Memory B cell (primary cell): ENCODE data around the gene AFF4.

Source experiments
- ATAC-seq: fragments of 150-1000 bp; cut with Tn5 transposase; 2 replicates; pipeline ENCODE4 v1.10.0; 2021; ENCODE audit warnings: low read depth, mild to moderate bottlenecking, moderate library complexity
- DNase-seq, 2 donors: peaks; one replicate each; pipeline ENCODE4 v3.0.0; 2022; ENCODE audit warnings: low spot score in 2 of 2
- H3K27ac Mint-ChIP-seq: one replicate; pipeline ENCODE4 v1.8.0; 2022; ENCODE audit warnings: mild to moderate bottlenecking, moderate library complexity, mixed read lengths
- H3K27me3 Mint-ChIP-seq: one replicate; pipeline ENCODE4 v1.8.0; 2022; ENCODE audit warnings: mixed read lengths
- H3K36me3 Mint-ChIP-seq: one replicate; pipeline ENCODE4 v1.8.0; 2022; ENCODE audit warnings: mild to moderate bottlenecking, mixed read lengths
- H3K4me1 Mint-ChIP-seq: one replicate; pipeline ENCODE4 v1.8.0; 2022; ENCODE audit warnings: mixed read lengths
- H3K4me3 Mint-ChIP-seq: one replicate; pipeline ENCODE4 v1.8.0; 2022; ENCODE audit warnings: mild to moderate bottlenecking, moderate library complexity, mixed read lengths
- H3K9me3 Mint-ChIP-seq: one replicate; pipeline ENCODE4 v1.8.0; 2022; ENCODE audit warnings: mixed read lengths

Gene AFF4

DNA sequence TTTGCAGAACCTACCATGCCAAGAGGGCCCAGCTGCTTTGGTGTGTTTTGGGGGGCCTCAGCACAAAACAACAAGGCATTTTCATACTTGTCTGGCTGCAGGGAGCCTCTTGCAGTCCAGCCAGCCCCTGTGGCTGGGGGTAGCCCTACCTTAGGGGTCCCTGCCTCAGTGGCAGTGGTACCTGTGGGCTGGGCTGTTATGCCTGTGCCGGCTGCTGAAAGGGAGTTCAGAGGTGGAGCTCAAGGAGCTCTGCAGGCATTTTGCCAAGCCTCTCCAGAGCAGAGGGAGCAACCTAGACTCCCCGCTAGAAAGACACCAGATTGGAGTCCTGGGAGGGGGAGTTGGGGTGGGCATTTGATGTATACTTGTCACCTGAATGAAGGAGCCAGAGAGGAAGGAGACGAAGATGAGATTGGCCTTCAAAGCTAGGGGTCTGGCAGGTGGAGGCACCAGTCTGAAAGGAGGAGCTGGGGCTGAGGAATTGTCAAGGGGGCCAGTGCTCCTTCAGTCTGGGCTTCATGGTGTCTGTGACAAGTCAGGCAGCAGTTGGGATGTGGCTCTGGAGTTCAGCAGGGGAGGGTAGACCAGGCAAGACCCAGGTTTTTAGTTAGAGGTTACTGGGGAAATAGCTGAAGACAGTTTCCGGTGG is 134.5 kb downstream of the AFF4 start:
- H3K27ac Mint-ChIP-seq: no peak overlapping the region

DNA sequence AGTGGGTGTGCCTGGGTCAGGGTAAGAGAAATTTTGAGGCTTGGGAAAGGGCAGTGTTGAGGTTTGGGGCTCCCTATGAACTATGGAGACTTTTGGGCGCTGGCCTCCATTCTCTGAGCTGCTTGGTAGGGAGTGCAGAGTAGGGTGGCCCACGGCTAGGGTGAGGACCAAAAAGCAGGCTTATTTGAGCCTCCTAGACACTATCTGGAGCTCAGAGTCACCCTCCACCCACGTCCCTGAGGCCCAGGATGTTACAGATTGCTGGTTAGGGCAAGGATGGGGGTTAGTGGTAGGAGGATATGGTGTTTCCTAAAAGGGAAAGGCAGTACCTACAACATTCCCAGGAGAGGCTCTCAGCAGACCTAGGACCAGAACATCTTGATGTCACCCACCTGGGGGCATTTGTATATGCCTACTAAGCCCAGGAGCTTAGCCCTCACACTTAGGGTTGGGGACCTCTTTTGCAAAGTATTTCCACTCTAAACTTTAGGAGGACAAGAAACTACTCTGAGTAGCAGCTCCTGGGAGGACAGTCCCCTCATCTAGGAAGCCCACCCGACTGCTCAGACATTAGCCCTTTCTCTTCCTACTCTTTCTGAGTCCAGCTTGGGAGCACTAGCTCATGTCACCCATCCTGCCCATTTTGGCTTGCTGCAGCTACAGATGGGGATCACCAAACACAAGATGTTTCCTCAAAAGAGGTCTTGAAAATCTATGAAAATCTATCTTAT is 135.3 kb downstream of the AFF4 start:
- H3K4me3 Mint-ChIP-seq: no peak overlapping the region
- peaks cover 15% of the 10 kb centered on the region for H3K27me3 Mint-ChIP-seq
- no peak for ATAC-seq

More for the DNA sequence above, 134.5 kb downstream of the AFF4 start:
- no peaks in the 10 kb centered on the region for H3K9me3 Mint-ChIP-seq
- H3K27me3 Mint-ChIP-seq: peaks cover 13% of the 10 kb centered on the region
- ATAC-seq: no peak
- H3K36me3 Mint-ChIP-seq: no peaks in the 10 kb centered on the region
- peaks cover 9% of the 10 kb centered on the region for H3K4me1 Mint-ChIP-seq
- H3K4me3 Mint-ChIP-seq: peak overlapping the region; percentile 78
- no peak for DNase-seq

DNA sequence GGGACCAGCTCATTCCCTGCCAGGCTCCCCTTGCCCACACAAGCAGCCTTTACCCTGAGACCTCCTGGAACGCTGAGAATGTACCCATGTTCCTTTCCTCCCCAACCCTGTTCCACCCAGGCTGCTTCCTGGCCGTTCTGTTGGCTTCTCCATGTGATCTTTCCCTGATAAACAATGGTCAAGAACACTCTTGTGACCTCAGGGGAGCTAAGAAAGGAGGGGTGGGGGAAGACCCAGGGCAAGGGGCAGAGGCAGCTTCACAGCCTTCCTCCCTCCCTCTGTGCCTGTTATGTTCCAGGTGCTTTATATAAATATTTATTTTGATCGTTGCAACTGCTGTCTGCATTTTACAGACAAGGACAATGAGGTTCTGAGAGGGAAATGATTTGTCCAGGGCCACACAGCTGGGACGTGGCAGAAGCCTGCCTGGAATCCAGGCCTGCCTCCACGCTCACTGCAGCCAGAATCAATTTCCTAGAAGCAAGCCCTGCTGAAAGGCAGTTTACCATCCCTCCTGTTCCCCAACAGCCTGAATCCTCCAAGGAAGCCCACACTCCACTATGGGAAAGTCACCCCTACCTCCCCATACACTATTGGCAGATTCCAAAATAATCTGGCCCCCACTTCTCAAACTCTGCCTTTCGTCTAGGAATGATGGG is 136.9 kb downstream of the AFF4 start:
- Mint-ChIP-seq H3K27ac (no peak overlapping the region), H3K9me3 (no peaks in the 10 kb centered on the region), H3K27me3 (peaks cover 15% of the 10 kb centered on the region), H3K4me3 (peak overlapping the region; percentile 21), H3K36me3 (no peaks in the 10 kb centered on the region), H3K4me1 (peaks cover 15% of the 10 kb centered on the region)
- no peak for ATAC-seq
- DNase-seq: no peak

More for the DNA sequence above, 135.3 kb downstream of the AFF4 start:
- Mint-ChIP-seq H3K4me1 (peaks cover 14% of the 10 kb centered on the region), H3K9me3 (no peaks in the 10 kb centered on the region), H3K36me3 (no peaks in the 10 kb centered on the region), H3K27ac (no peak overlapping the region)
- DNase-seq: no peak

- H3K4me1 Mint-ChIP-seq: peaks cover 13% of the 10 kb centered on the region
- H3K36me3 Mint-ChIP-seq: no peaks in the 10 kb centered on the region
- H3K27ac Mint-ChIP-seq: no peak overlapping the region
- no peaks in the 10 kb centered on the region for H3K9me3 Mint-ChIP-seq
- DNase-seq: no peak
- peaks cover 15% of the 10 kb centered on the region for H3K27me3 Mint-ChIP-seq
- ATAC-seq: no peak
- no peak overlapping the region for H3K4me3 Mint-ChIP-seq
Measured at GRCh38 chr5:132825834-132826391, 137.5 kb downstream of the AFF4 start.
